Vagina (tissue), 2 donors: ENCODE measurements around the gene IBA57.

Experiments
- CTCF ChIP-seq, 3 experiments: fragments of 450-650 bp in 2 of 3; fragments of 200-600 bp in 1 of 3; sonication (generic) in 1 of 3; IDR thresholded peaks; one replicate each; pipeline ENCODE4 v1.5.1; 2017 to 2019; ENCODE audit warnings: antibody characterized with exemption in 3 of 3, mild to moderate bottlenecking in 2 of 3, moderate library complexity in 2 of 3
- POLR2A ChIP-seq, 2 donors: fragments of 450-650 bp; IDR thresholded peaks; one replicate each; pipeline ENCODE4 v1.6.1; 2017; ENCODE audit warnings: antibody characterized with exemption in 2 of 2, mild to moderate bottlenecking in 2 of 2, moderate library complexity in 2 of 2
- POLR2AphosphoS5 ChIP-seq, 2 donors: sonication (generic); formaldehyde crosslinking; IDR thresholded peaks; one replicate each; pipeline ENCODE4 v1.9.0; 2017; ENCODE audit warnings: antibody characterized with exemption in 2 of 2, mild to moderate bottlenecking in 2 of 2, low read depth in 1 of 2; ENCODE audit not compliant: insufficient read depth in 1 of 2

GRCh38 chr1:228139406-228139930, 26.1 kb upstream of the IBA57 start:
- TF ChIP-seq POLR2AphosphoS5 (IDR thresholded peaks at IDR 0.05; ENCODE audit: insufficient read depth in 1 of 2, low read depth in 1 of 2): no peak
- TF ChIP-seq CTCF (IDR thresholded peaks at IDR 0.05): no peak
- TF ChIP-seq POLR2A (IDR thresholded peaks at IDR 0.05): peak in 1 of 2 donors; percentile 50
